EH (cell line): ENCODE results near the gene MRRF.

ENCODE experiments used
- DNase-seq: peaks from one replicate; pipeline ENCODE4 v3.0.0-alpha.2; 2015; ENCODE audit warnings: low read depth

MRRF gene

DNA sequence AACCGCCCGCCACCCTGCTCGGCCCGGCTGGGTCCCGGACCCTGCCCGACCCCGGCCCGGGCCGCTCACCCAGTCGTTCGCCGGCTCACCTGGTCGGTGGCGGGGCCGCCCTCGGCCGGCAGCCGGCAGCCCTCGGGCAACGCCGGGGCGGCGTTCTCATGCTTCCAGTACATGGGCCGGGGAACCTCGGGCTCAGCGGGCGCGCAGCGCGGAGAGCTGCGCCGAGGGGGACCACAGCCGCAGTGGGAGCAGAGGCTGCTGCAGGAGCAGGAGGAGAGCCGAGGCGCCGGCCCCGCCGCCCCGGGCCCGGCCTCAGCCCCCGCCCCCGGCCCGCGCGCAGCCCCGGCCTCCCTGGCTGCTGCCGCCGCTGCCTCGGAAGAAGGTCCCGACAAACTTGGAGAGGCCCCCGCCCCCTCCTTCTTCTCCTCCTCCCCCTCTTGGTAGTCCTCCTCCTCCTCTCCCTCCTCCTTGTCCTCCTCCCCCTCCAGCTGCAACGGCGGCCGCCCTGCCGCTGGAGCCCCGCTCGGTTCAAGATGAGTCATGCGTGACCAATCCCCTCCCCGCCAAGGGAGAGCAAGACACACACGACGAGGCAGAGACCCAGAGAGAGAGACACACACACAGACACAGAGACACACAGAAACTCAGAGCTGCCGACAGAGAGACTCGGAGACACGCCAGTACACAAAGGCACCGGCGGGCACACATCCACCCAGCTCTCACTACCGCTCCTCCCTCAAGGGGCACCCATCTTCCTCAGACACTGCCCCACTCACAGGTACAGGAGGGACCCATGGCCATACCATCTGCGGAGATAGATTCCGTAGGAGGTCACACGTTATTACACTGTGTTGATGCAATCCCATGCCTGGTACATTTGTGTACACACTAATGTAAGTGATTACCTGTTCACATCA lies 35.9 kb upstream of the MRRF start, which contains the start of gene LHX6:
Gene LHX6, minus strand, starts transcription at position 390 of the 917 bp plus-strand sequence. Its CDS starts 217 bp downstream, at position 173.
- peak; percentile 67 for DNase-seq

DNA sequence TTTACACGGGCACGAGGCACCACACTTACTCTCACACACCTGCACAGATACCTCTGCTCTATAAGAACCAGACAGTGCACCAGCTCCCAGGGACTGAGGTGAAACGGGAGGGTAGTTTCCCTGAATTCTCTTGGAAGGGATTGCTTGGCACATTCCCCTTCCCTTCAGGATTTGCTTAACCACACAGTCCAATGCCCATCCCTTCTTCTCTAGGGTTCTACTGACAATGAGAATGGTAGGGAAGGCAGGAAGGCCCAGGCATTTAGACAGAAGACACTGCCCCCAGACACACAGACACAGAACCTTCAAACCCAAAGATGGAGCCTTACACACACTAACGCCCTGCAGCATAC lies 35.2 kb upstream of the MRRF start:
- no peak for DNase-seq

DNA sequence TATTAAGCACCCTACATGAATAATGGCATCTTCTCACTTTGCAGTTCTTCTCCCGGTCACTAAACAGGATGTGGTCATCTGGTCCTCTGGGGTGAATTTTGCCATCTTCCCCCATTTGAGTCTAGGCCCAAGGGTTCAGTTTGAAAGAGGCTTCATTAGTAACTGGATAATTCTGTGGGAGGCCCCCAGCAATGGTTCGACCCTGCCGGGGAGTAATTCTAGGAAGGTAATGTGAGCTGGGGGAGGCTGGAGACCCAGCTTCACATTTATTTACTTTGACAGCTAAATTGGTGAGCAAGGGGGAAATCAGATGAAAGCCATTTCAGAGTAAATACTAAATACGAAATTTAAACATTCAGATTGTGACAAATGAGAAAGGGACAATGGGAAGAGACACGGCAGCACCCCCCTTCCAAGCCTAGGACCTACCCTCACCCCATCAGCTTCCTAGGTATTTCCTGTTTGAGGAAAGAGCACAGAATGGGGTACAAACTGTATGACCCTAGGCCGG lies 31.8 kb upstream of the MRRF start:
- no peak for DNase-seq

DNA sequence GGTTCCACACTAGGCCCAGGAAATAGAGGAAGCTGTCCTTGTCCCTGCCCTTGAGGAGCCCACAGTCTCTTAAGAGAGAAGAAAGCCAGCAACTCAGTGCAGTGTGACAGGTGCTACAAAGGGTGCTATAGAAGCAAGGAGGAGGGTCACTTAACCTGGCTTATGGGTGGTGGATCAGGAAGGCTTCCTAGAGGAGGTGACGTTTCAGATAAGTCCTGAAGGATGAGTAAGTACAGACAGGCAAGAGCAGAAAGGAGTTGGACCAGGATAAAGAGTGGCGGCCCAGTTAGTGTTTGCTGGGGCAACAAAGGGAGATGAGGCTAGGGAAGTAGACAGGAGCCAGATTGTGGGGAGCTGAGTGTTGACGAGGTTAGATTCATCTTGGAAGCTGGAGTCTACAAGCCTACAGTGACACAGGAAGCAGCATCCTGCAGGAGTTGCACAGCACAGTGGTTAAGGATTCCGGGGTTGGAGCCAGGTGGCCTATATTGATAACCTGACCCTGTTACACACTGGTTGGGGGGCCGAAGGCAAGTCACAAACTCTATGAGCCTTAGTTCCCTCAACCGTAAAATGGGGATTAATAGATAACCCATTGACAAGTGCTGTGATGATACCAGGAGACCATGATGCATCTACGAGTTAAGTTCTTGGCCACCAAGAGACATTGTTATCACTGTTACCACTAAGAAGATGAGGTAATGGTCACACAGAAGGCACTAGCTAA lies 30.5 kb upstream of the MRRF start:
- no peak for DNase-seq

DNA sequence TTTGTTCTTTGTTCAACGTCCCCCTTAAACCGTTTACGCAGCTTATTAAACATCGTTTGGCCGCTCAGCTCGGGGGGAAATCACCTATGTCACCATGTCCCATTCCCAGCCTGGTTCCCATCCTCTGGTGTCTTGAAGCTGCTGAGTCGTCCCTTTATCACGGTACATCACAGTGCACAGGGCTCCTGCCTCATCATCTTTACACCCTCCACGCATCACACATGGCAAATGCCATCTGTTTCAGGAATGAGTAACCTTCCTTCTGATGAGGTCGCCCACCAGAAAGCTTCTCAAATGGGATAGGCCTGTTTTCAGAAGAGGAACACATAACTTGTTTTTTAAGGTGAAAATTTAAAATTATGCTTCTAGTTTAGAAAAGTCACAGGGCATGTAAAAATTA lies 28.0 kb upstream of the MRRF start:
- DNase-seq: no peak

DNA sequence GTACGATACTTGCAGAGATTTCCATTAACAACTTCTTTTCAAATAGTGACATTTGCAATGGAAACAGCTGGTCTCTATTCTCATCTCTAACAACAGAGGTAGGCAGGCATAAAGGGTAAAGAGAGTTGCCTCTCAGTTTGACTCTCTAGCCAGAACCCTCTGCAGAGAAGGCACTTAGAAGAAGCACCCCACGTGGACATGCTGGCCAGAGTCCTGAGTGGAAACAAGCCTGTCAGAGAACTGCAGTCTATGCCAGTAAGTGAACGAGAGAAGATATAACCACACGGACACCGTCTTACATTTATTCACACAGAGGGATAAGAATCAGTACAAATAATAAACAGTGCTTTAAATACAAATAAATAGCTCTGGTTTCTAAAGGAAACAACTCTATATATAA lies 25.0 kb upstream of the MRRF start:
- no peak for DNase-seq

DNA sequence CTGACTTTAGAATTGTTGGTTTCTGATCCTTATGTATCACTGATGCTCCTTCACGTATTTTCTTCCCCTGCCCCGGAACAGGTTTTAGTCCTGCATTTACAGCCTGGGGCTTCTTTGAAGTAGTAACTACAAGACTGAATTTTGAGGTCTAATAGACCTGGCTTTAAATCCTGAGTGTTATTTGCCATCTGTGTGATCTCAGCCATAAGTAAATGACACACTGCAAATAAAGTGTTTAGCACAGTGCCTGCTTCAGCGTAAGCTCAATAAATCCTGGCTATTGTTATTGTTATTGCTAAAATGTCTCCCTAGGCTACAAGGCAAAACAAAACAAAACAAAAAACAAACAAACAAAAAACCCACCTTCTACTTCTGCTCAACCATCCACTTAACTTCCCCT lies 20.3 kb upstream of the MRRF start:
- no peak for DNase-seq

DNA sequence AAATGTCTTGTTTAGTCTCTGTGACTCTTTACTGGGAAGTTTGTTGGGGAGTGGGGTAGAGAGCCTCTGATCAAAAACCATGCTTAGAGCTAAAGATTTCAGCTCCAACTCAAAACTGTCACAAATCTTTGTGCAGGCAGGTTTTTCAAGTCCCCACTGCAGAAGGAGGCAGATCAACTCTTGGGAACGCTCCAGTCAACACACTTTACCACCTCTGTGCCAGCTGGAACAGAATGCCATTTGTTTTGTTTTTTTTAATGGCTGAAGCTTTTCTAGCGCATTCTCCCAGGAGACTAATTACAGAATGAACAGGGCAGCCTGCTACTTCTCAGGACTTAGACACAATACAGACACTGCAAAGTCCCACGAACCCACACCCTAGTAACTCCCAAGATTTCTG lies 18.0 kb upstream of the MRRF start:
- no peak for DNase-seq

DNA sequence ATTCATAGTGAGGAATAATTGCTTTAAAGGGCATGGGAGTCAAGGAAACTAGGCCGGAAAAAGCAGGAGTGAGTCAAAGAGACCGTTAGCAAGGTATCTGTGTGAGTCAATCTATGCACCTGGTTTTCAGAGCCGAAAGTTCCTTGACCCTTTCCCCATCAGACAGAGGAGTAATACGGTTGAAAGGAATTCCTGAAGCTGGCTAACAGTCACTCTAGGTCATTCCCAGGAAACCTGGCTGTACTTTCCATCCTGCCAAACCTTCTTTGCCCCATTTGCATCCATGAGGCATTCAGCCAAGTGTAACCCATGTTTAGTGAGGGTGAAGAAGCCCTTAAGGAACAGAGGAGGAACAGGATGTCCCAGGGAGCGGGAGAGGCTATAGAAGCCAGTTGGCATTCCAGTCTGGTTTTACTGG lies 16.2 kb upstream of the MRRF start:
- no peak for DNase-seq

DNA sequence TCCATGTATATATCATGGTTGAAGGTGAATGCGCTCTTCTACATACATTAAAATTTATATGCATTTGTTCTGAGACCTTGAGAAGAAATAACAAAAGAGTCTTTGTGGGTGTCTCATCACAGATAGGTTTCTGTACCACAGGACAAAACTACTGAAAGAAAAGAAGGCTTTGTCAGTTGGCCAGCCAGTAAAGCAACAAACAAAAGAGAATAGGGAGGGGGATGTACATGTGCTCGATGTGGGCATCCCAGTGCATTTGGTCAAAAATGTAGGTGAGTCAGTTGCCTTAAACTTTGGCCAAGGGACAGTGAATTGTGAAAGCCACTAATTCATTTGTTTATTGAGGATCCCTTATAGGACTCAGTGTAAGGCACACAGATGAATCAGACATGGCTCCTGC lies 13.3 kb upstream of the MRRF start:
- DNase-seq: no peak

DNA sequence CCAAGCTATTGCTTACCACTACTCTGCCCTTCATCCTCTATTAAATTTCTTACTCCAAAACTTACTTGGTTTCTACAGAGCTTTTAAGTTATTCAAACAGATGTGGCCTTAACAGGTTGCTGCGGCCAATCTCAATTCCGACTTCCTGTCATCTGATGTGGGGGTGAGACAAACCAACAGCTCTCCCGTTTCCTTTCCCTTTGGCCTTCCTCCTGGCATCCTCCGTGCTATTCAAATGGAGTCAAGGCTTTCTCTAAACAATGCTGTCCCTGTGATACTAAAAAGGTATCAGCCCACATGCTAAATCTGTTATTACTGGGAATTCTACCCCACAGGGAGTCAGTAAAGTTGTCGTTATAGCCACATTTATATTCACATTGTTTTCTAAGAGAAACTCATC lies 11.9 kb upstream of the MRRF start:
- no peak for DNase-seq

DNA sequence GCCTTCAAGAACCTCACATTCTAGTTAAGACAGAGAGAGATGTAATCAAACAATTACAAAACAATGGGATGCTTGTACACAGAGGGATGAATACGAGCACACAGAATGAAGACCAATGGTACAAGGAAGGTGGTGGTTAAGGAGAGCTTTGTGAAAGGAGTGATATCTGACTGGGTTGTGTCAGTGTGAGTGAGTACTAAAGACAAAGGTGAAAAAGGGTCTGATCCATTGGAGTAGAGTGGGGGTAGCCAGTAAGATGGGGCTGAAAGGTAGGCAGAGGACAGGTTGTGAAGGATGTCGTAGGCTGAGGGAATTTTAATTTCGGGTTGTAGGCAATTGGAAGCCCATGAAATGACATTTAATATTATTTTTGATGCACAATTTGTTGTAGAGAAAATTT lies 9.9 kb upstream of the MRRF start:
- DNase-seq: no peak

DNA sequence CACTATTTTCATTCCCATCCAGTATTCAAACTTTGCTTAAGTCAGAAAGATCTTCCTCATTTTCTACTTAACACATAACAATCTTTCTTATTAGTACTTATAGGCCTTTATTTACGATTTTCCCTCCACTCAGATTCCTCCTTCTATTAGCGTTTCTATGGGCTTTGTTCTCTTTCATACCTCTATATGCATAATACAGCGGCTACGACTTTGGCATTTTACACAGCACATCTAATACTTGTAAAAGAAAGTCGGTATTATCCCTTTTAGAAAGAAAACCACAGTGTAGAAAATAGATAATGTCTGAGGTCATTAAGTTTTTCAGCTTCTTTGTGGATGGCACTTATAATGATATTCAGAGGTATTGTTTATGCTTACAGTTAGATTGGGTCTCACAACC lies 8.5 kb upstream of the MRRF start:
- no peak for DNase-seq

DNA sequence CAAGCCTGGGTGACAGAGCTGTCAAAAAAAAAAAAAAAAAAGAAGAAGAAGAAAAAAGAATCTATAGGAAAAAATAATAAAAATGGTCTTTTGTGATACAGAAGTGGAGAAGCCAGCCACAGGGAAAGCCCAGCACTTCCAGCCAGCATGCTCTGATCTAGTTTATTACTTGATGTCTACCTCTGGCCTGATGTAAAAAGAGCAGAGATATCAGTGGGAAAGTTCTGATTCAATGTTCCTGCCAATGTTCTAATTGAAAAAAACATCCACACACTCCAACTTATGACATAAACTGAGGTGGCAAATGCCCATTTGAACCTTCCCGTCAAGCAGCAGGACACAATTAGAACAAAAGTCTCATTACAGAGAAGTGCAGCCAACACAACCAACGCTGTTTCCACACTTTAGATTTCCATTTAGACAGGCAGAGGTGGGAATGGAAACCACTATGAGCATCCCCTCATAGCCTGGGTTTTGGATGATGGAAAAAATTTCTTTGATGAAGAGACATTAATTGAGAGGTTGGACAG lies 5.7 kb upstream of the MRRF start:
- no peak for DNase-seq

DNA sequence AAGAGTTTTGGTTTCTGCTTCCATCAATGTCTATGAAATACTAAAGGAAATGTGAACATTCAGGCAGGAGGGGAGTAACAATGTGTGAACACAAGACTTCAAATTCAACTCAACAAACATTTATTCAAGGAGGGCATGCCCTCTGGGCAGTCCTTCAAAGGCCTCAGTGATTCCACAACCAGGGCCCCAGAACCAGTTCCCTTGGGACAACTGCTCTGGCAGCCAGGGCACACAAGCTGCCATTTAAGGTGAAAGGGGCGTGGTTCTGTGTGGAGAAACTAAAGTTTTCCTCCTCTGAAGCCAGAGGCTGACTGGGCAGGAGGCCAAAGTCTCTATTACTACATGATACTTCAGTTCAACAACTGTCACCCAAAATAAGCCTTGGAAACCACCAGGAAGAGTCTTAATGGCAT lies 3.2 kb upstream of the MRRF start:
- DNase-seq: peak; percentile 72

DNA sequence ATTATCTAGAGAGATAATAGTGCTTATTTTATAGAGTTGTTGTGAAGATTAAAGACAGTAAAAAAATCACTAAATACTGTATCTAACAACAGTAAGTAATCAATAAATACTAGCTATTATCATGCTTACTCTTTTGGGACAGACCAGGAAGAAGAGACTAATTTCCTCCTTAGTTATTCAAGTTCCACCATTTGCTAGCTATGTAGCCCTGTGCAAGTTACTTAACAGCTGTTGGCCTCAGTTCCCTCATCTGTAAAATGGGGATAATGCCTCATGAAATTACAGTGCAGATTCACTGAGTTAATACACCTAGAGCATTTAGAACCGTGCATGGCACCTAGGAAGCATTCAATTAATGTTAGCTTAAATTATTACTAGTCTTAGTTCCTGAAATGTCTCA lies 2.6 kb upstream of the MRRF start:
- DNase-seq: no peak

DNA sequence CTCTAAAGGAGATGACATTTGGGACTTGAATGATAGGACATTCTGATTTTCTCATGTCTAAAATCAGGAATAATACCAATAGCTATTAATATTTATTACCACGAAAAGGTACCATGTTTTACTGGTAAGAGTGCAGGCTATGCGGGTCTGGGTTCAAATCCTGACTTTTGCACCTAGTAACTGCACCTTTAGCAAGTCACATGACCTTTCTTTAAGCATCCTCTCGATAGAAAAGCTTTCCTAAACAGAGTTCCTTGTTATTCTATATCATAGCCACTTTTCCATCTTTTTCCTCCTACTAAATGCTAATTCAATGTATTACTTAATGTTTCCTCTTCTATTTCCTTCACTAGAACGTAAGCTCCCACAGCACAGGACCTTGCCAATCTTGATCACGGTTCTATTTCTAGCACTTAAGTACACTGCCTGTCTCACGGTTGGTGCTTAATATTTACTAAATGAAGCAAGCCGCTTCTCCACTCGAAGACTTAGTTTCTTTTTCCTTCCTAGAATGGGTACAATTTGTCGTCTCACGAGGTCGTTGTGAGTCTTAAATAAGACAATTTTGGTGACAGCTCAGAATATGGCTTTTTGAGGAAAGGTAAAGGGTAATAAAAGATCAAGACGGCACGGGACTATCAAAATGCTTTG lies 858 bp upstream of the MRRF start:
- DNase-seq: peak; percentile 8

DNA sequence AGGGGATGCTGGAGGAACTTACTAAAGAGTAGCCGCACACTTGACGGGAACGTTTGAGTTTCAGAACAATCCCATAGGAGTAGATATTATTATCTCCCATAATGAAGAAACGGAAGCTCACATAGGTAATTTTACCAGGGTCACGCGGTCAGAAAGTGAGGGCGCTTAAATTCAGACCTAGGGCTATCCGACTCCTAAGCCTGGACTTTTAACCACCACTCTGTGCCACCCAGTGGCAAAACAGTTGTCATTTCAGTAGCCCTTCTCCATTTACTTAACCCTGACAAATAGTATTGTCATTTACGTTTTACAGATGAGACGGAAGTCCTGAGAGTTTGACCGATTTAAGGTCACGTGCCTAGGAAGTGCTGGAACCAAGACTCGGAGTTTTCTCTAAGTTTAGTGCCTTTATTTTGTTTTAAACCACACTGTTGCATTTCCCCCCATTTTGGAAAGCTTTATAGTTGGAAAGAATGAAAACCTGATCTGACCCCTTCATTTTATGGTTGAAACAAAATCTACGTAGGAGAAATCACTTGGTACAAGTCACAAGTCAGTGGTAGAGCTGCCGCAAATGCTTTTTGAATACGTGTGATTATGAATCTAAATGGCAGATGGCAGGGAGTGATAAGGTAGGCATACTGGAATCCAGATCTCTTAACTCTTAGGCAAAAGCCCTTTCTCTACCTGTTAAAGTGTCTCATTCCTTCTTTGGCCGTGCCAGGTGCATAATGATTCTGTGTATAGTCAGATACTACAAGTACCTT lies 650 bp downstream of the MRRF start:
- peak; percentile 49 for DNase-seq

DNA sequence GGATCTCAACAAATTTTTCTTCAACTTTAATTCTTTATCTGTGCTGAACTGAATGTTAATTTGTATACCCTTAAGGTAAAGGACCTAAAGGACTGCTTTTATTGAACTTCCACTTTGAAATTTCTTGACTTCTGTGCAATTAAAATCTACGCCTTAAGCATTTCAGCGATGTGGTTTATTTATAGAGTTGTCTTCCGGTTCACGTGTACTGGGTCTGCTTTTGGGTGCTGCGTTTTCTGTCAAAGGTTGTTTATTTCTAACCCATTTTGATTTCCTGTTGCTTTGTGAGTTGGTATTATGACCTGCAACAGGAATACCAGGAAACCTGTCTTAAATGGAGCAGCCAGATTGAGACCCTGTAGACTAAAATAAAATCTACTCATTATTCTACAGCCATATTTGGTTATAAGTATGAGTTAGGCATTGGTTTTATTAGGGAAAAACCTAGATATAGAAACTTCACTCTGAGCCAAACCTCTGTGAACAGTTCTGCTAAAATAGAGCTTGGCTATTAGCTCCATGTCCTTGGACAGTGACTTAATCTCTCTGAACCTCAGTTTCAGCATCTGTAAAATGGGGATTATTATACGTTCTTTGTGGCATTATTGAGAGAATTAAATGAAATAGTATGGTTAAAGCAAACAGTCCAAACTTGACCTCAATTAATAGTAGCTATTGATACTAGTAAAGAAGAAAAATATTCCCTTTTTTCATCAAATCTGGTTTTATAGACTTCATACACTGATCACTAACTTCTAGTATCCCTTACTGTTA lies 3.5 kb downstream of the MRRF start:
- no peak for DNase-seq

DNA sequence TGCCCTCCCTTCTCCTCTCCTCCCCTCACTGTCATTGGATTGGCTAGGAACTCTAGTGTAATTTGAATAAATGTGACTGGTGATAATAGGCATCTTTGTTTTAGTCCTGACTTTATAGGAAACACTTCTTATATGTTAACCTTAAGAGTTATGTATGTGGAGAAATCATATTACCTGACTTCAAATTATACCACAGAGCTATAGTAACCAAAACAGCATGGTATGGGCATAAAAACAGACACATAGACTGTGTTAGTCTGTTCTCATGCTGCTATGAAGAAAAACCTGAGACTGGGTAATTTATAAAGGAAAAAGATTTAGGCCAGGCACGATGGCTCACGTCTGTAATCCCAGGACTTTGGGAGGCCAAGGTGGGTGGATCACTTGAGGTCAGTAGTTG lies 9.4 kb downstream of the MRRF start:
- DNase-seq: no peak

DNA sequence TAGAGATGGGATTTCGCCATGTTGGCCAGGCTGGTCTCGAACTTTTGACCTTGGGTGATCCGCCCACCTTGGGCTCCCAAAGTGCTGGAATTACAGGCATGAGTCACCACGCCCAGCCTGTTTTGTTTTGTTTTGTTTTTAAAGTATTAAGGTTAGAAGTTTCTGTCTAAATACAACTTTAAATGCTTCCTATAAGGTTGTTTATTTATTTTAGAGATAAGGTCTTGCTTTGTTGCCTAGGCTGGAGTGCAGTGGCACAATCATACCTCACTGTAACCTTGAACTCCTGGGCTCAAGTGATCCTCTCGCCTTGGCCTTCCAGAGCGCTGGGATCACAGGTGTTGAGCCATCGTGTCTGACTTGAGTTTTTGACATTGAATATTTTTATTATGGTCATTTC lies 11.4 kb downstream of the MRRF start:
- DNase-seq: no peak
